ENCODE data around the gene RHOV.

Gene RHOV

GRCh38 chr15:40843261-40843884 is 30.7 kb downstream of the RHOV start:
- TF ChIP-seq CTCF (IDR thresholded peaks at IDR 0.05; ENCODE audit: borderline replicate concordance, control extremely low read depth, extremely low read depth, insufficient read depth, missing control alignments): no peak
- in situ Hi-C loops (cut with MboI; ENCODE audit: low sequenced_read_pairs, unreplicated experiment): no loop called here

GRCh38 chr15:40841741-40842140 is 32.3 kb downstream of the RHOV start:
- TF ChIP-seq CTCF (IDR thresholded peaks at IDR 0.05; ENCODE audit: borderline replicate concordance, control extremely low read depth, extremely low read depth, insufficient read depth, missing control alignments): no peak
- in situ Hi-C loops (cut with MboI; ENCODE audit: low sequenced_read_pairs, unreplicated experiment): no loop called here
- no peak for DNase-seq (ENCODE audit: low spot score)

More at GRCh38 chr15:40843261-40843884, 30.7 kb downstream of the RHOV start:
- DNase-seq (ENCODE audit: low spot score): no peak

- TF ChIP-seq CTCF (IDR thresholded peaks at IDR 0.05; ENCODE audit: borderline replicate concordance, control extremely low read depth, extremely low read depth, insufficient read depth, missing control alignments): no peak
- in situ Hi-C loops (cut with MboI; ENCODE audit: low sequenced_read_pairs, unreplicated experiment): no loop called here
- DNase-seq (ENCODE audit: low spot score): no peak
These were observed 35.3 kb downstream of the RHOV start for GRCh38 chr15:40838756-40839155.

DNA sequence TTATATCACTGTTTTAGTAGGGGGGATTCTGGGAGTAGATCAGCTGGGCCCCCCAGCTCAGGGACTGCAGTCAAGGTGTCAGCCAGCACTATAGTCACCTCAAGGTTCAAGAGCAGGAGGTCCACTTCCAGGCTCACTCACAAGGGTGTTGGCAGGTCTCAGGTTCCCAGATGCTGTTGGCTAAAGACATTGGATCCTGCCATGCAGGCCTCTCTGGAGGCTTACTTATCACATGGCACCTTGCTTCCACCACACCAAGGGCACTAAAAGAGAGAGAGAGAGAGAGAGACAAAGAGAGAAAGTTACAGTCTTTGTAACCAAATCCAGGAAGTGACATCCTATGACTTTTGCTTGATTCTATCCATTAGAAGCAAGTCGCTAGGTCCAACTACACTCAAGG is 38.0 kb downstream of the RHOV start:
- no peak for DNase-seq (ENCODE audit: low spot score)
- in situ Hi-C loops (cut with MboI; ENCODE audit: low sequenced_read_pairs, unreplicated experiment): no loop called here
- no peak for TF ChIP-seq CTCF (IDR thresholded peaks at IDR 0.05; ENCODE audit: borderline replicate concordance, control extremely low read depth, extremely low read depth, insufficient read depth, missing control alignments)

DNA sequence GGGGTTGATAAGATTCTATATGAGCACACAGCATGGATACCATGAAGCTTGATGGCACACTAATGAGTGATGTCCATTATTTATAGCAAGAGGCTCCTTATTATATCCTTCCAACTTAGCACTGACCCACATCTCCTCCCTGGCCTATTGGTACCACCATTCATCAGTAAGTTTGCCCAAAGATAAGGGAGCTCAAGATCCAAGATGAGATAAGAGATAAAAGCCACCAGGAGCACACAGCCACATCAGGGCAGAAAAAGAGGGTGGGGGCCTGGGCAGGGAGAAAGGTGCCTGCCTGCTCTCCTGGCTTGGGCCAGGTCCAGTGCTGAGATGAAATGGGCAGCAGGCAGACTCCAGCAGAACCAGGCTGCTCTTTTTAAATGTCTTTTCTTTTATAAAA is 41.1 kb downstream of the RHOV start:
- DNase-seq (ENCODE audit: low spot score): no peak
- no peak for TF ChIP-seq CTCF (IDR thresholded peaks at IDR 0.05; ENCODE audit: borderline replicate concordance, control extremely low read depth, extremely low read depth, insufficient read depth, missing control alignments)
- in situ Hi-C loops (cut with MboI; ENCODE audit: low sequenced_read_pairs, unreplicated experiment): no loop called here

- no peak for DNase-seq (ENCODE audit: low spot score)
- no peak for TF ChIP-seq CTCF (IDR thresholded peaks at IDR 0.05; ENCODE audit: borderline replicate concordance, control extremely low read depth, extremely low read depth, insufficient read depth, missing control alignments)
- in situ Hi-C loops (cut with MboI; ENCODE audit: low sequenced_read_pairs, unreplicated experiment): no loop called here
These were observed 42.2 kb downstream of the RHOV start for GRCh38 chr15:40831861-40832260.

Measured in GM13976 (cell line).